ENCODE data around the gene MFSD12. TPM values are rescaled to one million over a fixed set of nuclear protein-coding genes. Genes with fewer than 3 reads are reported as not detected.

The MFSD12 gene
- total RNA-seq, 1 donor from 2014 or later, result 23.7 TPM

GRCh38 chr19:3543150-3544057 is 14.0 kb downstream of the MFSD12 start:
- no peak for DNase-seq (ENCODE audit: missing footprints)
- no peak for ATAC-seq
- intact Hi-C loops (cut with DNase I), result loop anchor here (2.0 kb wide), 1 partner anchor 75 kb away; no protein-coding TSS in a partner anchor

GRCh38 chr19:3539756-3540118 is 17.6 kb downstream of the MFSD12 start:
- intact Hi-C loops (cut with DNase I), result no loop called here
- ATAC-seq (no peak), DNase-seq (ENCODE audit: missing footprints) (no peak)

GRCh38 chr19:3538965-3539755 is 18.2 kb downstream of the MFSD12 start, which contains the start of gene TEKTIP1:
Gene TEKTIP1, plus strand, starts transcription at chr19:3539174. Its CDS starts 4 bp downstream, at chr19:3539178.
- intact Hi-C loops (cut with DNase I), result no loop called here
- no peak for ATAC-seq
- DNase-seq (ENCODE audit: missing footprints), result no peak

- intact Hi-C loops (cut with DNase I), result no loop called here
- ATAC-seq, result no peak
- no peak for DNase-seq (ENCODE audit: missing footprints)
Measured at GRCh38 chr19:3538258-3538929, 19.0 kb downstream of the MFSD12 start.

GRCh38 chr19:3537438-3538240 is 19.7 kb downstream of the MFSD12 start:
- DNase-seq (ENCODE audit: missing footprints) (no peak), ATAC-seq (no peak)
- intact Hi-C loops (cut with DNase I), result no loop called here

- intact Hi-C loops (cut with DNase I), result no loop called here
- no peak for DNase-seq (ENCODE audit: missing footprints)
Measured at GRCh38 chr19:3537101-3537437, 20.3 kb downstream of the MFSD12 start.

GRCh38 chr19:3536429-3537100 is 20.8 kb downstream of the MFSD12 start:
- ATAC-seq (peak; percentile 49), DNase-seq (ENCODE audit: missing footprints) (no peak)

More at GRCh38 chr19:3537101-3537437, 20.3 kb downstream of the MFSD12 start:
- peak; percentile 17 for ATAC-seq

GRCh38 chr19:3535981-3536380 is 21.4 kb downstream of the MFSD12 start:
- DNase-seq (ENCODE audit: missing footprints) (no peak), ATAC-seq (no peak)
- intact Hi-C loops (cut with DNase I), result no loop called here

More at GRCh38 chr19:3536429-3537100, 20.8 kb downstream of the MFSD12 start:
- intact Hi-C loops (cut with DNase I), result no loop called here

- intact Hi-C loops (cut with DNase I), result no loop called here
- ATAC-seq (no peak), DNase-seq (ENCODE audit: missing footprints) (no peak)
Measured at GRCh38 chr19:3535563-3535965, 21.8 kb downstream of the MFSD12 start.

GRCh38 chr19:3535235-3535535 is 22.2 kb downstream of the MFSD12 start:
- DNase-seq (ENCODE audit: missing footprints) (no peak), ATAC-seq (no peak)
- intact Hi-C loops (cut with DNase I), result no loop called here

GRCh38 chr19:3534375-3535234 is 22.8 kb downstream of the MFSD12 start:
- ATAC-seq (no peak), DNase-seq (ENCODE audit: missing footprints) (no peak)
- intact Hi-C loops (cut with DNase I), result no loop called here

- intact Hi-C loops (cut with DNase I), result no loop called here
- ATAC-seq, result no peak
- no peak for DNase-seq (ENCODE audit: missing footprints)
Measured at GRCh38 chr19:3533563-3534216, 23.7 kb downstream of the MFSD12 start.

GRCh38 chr19:3533033-3533432 is 24.4 kb downstream of the MFSD12 start:
- intact Hi-C loops (cut with DNase I), result no loop called here
- ATAC-seq (no peak), DNase-seq (ENCODE audit: missing footprints) (no peak)

- intact Hi-C loops (cut with DNase I), result no loop called here
- DNase-seq (ENCODE audit: missing footprints) (no peak), ATAC-seq (no peak)
Measured at GRCh38 chr19:3532154-3532786, 25.1 kb downstream of the MFSD12 start.

GRCh38 chr19:3531716-3532115 is 25.7 kb downstream of the MFSD12 start:
- intact Hi-C loops (cut with DNase I), result no loop called here
- no peak for DNase-seq (ENCODE audit: missing footprints)
- ATAC-seq, result no peak

- DNase-seq (ENCODE audit: missing footprints), result no peak
- intact Hi-C loops (cut with DNase I), result no loop called here
- ATAC-seq, result no peak
Measured at GRCh38 chr19:3530389-3530788, 27.0 kb downstream of the MFSD12 start.

Data from Right ventricle myocardium inferior (tissue), 1 donor.